Stimulated activated CD8-positive, alpha-beta memory T cell treated with anti-CD3 and anti-CD28 coated beads, Interleukin-15, amount 100 ng/mL, for 1 hour (primary cell): ENCODE data around the gene ESAM.

Experiments
- DNase-seq: peaks from one replicate; pipeline ENCODE4 v3.0.0-alpha.2; 2020; ENCODE audit warnings: low read depth

Gene ESAM

DNA sequence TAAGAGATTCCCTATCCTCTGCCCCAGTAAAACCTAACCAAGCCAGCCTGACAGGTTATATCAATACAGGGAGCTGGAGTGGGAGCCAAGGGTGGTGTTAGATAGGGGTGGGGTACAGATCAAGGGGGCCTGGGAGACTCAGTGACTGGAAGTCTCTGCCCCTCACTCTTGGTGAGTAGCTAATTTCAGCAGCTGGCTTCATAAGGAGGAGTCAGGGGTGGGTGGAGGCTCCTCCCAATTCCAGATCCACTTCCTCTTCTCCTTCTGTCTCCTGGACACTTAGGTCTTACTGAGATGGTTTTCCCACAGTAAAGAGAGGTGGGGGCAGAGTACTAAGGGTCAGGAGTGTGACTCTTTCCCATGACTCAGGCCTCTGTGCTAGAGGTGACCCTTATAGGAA lies 8.9 kb downstream of the ESAM start:
- DNase-seq = no peak

DNA sequence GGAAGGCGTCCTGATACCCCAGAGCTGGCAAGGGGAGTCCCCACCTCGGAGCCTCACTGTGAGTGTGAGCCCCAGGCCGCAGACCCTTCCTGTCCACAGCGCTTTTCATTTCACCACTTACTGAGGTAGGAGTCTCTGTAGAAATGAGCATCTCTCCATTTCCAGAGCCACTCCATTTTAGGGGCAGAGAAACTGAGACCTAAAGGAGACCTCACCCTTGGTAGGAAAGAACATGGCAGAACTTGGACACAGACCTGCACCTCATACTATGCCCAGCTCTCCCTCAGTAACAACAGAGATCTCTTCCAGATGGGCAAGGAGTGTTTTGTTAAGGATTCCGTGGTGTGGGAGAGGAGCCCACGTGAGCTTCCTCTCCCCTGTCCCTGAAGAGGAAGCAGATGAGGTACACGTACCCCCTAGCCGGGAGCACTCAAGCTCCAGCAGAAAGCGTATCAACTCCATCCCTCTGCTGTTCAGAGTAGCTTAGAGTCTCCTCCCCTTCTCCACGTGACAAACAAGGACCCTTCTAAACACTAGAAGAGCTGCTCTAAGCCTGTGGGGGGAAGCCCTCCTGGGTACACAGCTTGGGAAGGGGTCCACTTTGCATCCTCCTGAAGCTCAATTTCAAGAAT lies 9.5 kb downstream of the ESAM start:
- DNase-seq = no peak

DNA sequence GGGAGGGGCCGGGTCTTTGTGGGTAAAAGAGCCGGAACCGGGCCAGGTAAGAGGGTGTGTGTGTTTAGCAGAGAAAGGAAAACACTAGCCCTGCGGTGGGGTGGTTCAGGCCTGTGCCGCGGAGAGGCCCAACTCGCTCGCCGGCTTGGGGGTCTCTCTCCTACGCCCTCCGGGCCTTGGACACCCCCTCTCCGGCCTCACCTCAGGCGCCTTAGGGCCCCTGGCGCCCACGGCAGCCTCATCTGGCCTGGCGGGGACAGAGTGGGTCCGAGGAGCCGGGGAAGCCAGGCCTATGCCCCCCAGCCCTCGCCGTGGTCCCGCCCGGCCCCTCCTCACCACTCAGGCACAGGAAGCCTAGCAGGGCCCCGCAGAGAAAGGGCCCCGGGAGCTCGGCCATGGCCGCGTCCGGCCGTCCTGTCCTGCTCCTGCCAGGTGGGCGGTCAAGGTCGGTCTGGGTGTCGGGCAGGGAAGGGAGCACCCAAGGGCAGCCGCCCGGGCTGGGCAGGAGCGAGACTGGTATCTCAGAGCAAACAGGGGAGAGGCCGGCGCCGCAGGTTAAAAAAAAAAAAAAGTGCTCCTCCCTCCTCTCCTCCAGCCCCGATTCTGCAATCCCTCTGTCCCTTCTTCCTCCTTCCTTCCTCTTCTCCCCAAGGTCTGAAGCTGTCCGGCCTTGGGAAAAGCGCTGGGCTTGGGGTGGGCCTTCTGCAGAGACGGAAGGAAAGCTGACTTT lies 10.2 kb downstream of the ESAM start, which contains the start of gene VSIG2:
TSS of gene VSIG2 (minus strand) at position 515 of the 730 bp plus-strand sequence. CDS start at position 397, 118 bp downstream.
- DNase-seq = no peak

DNA sequence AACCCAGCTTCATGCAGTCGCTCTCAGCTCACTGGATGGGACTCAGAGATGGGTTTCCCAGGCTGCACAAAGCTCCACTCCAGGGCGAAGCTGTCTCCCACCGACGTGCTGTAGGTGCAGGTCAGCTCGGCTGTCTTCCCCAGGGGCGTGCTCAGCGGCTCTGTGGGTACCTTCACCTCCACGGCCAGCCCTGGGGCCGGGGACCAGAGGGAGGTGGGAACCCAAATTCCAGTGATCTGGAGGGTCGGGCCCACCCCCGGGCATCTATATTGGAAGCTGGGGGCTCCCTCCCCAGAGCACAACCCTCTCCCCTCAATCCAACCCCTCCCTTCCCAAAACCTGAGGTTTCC lies 10.7 kb downstream of the ESAM start:
- DNase-seq = no peak

DNA sequence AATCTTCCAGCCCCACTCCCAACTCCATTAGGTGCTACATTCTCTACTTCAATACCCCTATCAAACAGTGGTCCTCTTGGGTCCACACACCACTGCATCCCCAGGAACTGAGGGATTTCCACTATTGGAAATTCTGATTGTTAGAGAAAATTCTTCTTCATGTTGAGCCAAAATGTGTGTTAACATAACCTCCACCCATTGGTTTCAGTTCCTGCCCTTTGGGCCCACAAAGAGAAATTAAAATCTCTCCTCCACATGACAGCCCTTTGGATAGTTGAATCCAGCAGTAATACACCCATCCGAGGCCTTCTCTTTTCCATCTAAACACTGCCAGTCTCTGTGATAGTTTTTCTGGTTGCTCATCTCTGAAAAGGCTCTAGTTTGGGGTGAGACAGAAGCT lies 12.2 kb downstream of the ESAM start:
- no peak for DNase-seq

DNA sequence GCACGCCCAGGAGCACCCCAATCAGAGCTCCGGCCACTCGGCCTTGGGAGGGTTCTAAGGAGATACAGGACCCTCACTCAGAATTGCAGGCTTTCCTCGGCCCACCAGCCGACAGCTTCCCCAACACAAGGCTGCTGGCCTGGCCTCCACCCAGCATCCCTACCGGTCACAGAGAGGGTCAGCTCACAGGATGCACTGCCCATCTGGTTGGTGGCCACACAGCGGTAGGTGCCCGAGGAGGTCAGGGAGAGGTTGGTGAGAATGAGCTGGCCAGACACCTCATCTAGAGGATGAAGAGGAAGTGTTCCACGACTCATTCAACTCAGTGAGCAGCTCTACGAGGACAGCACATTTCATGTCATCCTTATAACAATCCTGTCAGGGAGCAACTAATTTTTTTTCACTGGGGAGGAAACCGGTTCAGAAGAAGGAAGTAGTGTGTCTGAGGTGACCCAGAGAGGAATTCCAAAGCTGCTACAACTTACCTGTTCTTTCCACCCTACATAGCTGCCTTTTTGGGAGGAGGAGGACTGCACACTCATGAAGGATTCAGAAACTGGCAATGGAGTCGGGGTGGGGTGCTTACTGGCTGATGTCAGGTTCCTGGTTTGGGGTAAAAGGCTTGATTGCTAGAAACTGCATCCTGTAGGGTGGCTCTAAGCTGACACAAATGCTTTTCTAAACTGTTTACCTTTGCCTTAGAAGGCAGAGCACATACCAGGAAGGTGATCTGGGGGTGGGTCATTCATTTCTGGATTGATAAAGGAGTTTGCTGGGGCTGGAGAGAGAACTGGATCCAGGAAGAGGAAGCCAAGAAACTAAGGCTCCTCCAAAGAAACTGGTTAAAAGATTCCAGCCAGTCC lies 13.4 kb downstream of the ESAM start:
- no peak for DNase-seq

DNA sequence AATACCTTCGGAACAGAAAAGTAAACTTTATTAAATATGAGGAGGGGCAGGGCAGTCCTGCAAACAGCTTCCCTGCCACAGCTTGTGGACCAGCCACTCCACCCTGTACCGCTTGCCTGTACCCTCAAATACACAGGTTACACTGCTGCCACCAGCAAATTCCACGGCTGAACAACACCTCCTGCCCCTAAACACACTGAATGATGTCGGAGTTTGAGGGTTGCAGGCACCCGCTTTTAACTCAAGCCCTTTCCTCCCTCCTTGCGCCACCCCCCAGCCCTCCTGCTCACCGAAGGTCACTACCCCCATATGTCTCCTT lies 14.0 kb downstream of the ESAM start:
- no peak for DNase-seq

DNA sequence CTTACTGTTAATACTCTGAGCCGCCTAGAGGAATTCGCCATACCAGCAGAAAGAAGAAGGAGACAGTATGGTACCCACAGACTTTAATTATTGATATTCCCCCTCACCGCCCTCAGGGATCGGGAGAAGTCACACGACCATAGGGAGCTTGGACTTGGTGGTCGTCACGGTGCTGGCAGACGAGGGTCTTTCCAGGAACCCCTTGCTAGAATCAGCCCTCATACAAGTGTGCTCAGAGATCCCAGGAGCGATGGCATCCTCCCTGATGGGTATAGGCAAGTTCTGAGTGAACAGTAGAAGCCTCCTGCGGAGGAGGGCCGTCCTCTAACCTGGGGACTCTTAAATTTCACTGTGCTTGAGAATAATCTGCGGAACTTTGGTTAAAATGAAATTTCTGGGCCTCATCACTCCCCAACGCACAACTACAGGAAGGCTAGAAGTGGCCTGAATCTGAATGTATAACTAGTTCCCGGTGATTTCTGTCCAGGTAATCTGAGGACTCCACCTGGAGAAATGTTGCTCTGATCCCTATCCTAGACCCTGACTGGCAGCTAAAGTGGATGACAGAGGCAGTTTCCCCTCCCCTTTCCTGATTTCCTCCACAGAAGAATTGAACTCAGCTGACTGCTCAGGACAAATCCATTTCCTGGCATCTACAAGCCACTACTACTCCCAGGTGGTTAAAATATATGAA lies 14.5 kb downstream of the ESAM start:
- no peak for DNase-seq

DNA sequence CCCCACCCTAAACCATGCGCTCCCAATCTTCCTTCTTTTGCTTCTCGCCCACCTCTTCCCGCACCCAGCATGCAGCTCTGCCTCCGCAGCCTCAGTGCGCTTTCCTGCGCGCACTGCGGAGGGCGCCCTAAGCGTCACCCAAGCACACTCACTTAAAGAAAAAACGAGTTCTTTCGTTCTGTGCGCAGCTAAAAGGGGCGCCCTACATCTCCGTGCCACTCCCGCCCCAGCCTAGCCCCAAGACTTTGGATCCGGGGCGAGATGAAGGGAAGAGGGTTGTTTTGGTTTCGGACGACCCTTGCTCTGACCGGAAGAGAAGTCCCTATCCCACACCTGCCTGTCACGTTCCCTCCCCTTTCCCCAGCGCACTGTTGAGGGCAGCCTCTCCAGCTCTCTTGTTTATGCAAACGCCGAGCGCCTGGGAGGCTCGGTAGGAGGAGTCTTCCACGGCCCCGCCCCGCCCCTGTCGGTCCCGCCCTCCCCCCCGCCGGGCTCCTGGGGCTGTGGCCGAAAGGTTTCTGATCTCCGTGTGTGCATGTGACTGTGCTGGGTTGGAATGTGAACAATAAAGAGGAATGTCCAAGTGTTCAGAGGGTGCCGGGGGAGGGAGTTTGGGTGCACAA lies 15.4 kb downstream of the ESAM start:
- peak; percentile 61 for DNase-seq

DNA sequence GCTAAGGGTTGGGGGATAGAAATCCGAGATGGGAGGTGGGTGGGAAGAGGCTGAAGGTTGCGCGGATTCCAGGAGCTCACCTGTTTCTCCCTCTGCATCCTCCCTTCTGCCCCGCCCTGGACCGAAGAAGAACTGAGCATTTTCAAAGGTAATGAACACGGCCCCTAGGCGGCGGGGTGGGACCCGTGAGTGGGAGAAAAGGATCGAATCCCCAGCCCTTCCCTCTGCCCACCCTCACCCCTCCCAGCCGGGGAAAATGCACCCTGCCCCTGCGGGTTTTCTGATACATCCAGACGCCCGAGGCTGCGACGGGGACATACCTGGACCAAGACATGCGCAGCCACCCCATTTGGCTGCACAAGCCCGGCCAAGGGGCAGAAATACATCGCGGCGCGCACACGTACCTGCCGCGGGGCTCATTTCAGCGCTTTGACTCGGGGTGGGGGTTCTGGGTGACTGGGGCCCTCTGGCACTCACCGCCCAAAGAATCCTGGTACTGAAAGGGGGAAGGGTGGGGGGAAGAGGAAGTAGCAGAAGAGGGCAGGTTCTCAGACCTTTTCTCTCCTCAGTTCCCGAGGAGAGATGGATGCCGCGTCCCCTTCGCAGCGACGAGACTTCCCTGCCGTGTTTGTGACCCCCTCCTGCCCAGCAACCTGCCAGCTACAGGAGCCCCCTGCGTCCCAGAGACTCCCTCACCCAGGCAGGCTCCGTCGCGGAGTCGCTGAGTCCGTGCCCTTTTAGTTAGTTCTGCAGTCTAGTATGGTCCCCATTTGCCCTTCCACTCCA lies 16.1 kb downstream of the ESAM start:
- no peak for DNase-seq

DNA sequence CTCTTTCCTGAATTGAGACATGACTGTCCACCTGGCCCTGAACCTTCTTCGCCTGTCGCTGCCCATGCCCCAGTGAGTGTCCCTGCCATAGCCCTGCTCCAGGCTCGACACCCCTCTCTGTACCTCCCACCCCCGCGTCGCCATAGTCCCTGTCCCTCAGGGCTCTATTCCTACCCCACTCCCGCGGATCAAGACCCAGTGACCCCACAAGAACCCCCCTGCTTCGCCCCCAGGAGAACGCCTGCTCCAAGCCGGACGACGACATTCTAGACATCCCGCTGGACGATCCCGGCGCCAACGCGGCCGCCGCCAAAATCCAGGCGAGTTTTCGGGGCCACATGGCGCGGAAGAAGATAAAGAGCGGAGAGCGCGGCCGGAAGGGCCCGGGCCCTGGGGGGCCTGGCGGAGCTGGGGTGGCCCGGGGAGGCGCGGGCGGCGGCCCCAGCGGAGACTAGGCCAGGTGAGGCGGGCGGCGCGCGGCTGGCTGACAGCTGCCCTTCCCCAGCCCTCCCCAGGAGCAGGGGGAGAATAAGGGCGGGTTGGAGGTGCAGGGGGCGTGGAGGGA lies 16.7 kb downstream of the ESAM start:
- no peak for DNase-seq

DNA sequence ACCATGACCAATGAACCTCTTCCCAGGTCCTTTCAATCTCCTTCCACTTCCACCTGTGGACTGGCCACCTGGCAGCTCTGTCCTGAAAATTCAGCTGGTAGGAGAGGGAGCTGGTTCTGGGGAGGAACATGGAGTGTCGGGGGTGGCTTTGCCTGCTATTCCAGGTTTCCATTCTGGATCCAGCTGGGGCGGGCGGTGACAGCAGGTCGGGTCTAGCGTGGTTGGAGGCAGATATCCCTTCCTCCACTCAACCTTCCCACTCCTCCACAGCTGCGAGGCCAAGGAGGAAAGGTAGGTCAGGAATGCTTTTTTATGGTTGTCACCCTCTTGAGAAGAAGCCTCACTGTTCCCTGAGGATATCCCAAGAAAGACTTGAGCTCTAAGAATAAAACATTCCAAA lies 19.0 kb downstream of the ESAM start:
- no peak for DNase-seq

DNA sequence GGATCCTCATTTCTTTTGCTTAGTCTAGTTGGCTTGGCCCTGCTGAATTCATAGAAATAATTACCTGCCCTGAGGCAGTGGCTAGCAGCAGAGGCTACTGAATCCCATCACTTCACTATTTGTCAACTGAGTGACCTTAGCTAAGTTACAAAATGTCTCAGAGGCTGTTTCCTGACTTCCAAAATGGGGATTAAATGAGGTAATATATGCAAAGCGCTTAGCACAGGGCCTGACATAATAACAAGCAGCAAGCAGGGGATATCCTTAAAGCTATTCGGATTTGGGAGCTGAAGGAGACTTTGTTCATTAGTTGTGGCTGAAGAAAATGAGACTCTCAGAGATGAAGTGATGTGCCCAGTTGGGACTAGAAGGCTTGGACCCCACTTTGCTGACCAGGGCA lies 19.5 kb downstream of the ESAM start:
- DNase-seq = no peak

DNA sequence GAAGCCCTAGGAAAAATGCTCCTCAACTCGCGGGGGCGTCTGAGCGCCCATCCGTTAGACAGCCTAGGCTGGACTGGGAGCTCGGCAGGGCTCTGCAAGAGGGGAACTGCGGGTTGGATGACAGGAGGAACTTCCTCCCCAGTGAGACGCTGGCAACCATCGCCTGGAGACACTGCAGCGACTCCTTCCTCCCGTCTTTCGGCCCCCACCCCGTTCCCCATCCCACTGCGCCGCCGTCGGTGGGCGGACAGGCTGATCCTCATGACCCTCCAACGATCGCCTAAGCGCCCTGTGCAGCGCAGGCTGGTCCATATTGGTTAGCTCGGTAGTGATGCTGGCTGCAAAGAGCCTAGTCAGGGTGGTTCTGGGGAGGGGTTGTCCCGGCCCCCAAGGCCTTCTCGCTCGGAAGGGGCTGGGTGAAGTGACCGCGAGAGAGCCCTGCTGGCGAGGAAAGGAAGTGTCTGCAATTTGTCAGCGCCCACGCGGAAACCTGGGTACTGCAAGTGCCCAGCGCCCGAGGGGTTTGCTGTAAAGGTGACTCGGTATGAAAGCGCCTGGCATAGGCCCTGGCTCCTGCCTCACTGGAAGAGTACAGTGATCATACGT lies 21.7 kb downstream of the ESAM start:
- no peak for DNase-seq

DNA sequence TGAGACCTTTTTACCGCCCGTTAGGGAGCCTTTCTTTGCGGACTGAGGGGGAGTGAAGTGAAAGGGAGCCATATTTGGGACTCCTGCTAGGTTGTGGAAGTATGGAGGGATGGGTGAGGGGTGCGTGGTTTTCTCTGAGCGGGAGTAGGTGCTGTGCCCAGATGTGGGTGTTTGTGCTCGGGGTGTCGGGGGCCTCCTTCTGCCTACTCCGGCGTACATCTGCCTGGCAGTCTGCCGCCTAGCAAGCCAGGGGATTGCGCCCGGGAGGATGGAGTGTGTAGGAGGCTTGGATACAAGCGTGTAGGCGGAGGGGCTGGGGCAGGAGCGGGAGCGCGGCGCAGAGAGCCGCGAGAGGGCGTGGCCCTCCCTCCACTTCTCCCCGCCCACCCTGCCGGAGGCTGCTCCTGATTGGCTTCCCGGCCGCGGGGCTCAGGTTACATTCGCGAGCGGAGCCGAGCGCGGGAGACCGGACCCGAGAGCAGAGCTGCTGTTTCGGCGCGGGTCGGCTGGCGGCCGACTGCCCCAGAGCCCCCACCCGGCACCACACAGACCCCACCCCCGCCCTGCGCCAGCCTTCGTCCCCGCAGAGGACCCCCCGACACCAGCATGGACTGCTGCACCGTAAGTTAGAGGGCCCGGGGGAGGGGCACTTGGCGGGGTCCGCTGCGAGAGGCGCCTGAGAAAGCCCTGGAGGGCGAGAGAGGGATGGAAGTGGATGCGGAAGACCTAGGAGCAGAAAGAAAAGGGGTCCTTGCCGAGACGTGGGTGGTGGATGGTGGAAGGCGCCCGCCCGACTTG lies 22.4 kb downstream of the ESAM start, which contains the start of gene NRGN:
TSS of gene NRGN (plus strand) at position 464 of the 798 bp plus-strand sequence. CDS start at position 607, 143 bp downstream.
- peak; percentile 56 for DNase-seq

DNA sequence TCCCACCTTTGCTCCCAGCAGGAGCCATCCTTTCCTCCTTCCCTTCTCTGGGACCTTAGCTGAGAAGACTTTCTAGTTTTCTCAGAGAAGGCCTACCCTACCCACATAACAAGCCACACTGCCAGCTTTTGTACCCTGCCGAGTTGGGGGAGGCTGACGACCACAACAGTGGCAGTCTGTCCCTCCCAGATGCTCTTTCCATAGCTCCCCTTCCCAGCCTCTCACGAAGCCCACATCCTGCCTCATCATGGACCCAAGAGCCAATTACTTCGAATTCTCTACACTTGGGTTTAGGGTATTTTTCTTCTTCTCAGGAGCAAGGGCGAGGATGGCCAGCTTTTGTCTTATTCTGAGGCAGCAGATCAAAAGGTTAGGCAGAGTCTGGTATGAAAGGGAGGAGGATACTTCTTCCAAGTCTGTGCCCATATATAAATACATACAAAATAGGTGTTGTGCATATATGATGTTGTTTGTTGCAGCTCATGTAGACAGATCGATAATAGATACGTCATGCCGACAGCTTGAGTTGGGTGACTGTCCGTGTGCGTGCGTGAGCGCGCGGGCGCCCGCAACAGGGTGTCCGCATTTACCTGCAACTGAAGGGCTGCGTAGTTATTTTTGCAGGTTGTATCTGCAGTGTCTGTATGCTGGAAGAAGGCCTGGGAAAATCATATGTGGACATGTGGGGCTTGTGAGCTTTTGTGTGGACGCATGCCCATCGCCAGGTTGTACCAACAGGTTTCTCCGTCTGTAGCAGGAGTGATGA lies 23.2 kb downstream of the ESAM start:
- no peak for DNase-seq

DNA sequence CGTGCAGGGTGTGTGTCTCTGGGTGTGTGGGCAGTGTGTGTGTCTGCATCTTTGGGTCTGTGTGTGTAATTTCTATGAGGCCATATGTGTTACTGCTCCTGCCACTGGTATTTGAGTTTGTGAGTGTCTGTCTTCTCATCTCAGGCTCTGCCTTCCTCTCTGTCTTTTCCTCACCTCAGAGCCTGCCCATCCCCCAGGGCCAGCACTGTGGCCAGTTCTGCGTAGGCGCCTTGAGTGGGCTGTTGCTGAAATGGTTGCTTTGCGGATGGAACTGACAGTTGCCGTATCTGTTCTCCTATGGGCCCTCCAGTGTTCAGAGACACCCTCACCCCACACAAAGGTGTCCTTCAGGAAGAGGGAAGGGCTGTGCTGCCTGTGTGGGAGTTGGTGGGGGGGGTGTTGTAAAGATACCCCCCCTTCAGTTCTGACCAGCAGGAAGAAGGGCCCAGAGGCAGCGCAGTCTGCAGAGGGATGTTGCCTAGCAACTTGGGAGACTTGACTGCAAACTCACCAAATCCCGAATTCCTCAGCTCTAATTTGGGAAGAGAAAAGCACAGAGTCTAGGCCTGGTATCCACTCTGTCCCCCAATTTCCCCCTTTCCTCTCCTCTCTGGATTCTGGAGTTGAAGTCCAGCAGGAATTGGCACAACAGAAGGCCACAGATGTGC lies 24.3 kb downstream of the ESAM start:
- no peak for DNase-seq

DNA sequence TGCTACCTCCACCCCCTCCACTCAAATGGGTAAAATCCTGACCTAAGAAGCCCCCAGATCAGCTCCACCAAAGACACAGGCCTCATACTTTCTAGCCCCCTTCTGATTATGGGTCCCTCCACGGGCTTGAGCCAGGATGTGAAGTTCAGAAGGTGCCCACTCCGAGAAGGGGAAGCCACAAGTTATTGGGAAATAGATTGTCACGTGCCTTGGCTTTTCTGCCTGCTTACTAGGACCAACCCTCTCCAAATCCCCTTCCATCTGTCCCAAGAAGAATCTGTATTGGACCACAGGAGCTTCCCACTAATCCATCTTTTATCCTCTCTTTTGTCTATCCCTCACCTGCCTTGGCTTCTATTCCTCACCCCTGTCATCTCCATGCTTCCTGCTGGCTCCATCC lies 25.4 kb downstream of the ESAM start:
- DNase-seq = no peak
